HepG2 (cell line): ENCODE measurements around the gene PNKP. TPM values are rescaled to one million over a fixed set of nuclear protein-coding genes. Genes with fewer than 3 reads are reported as not detected.

Source experiments
- AGO1 ChIP-seq: fragments of 200-400 bp; formaldehyde crosslinking; IDR thresholded peaks from 2 replicates; pipeline ENCODE4 v1.6.1; 2017; ENCODE audit warnings: mild to moderate bottlenecking, low read depth, low read length, moderate library complexity; ENCODE audit not compliant: poor library complexity, severe bottlenecking
- ARID5B ChIP-seq: IDR thresholded peaks from 2 replicates; pipeline ENCODE4 v1.4.0; 2020; ENCODE audit warnings: mild to moderate bottlenecking, missing genetic modification reagents
- CREM ChIP-seq, 2 experiments: sonication (generic) in 1 of 2; formaldehyde crosslinking in 1 of 2; IDR thresholded peaks; 2 replicates each; pipeline versions ENCODE4 v1.4.0 to v1.6.1; 2016 to 2020; ENCODE audit warnings: antibody characterized with exemption in 1 of 2, mild to moderate bottlenecking in 1 of 2, missing genetic modification reagents in 1 of 2
- GATA4 ChIP-seq: sonication (generic); IDR thresholded peaks from 2 replicates; pipeline ENCODE4 v1.6.1; 2016; ENCODE audit warnings: antibody characterized with exemption, low read depth, borderline replicate concordance
- NFYB ChIP-seq: sonication (generic); formaldehyde crosslinking; IDR thresholded peaks from 2 replicates; pipeline ENCODE4 v1.4.0; 2020; ENCODE audit warnings: missing genetic modification reagents
- TCF12 ChIP-seq, 2 experiments: fragments of 450-650 bp in 1 of 2; sonication (generic) in 1 of 2; formaldehyde crosslinking in 1 of 2; IDR thresholded peaks; 2 replicates each; pipeline versions ENCODE4 v1.6.1 to v1.8.0; 2017 to 2022; ENCODE audit warnings: antibody characterized with exemption in 1 of 2, mild to moderate bottlenecking in 1 of 2, missing genetic modification reagents in 1 of 2, moderate library complexity in 1 of 2
- ZBTB8A ChIP-seq: sonication (generic); formaldehyde crosslinking; IDR thresholded peaks from 2 replicates; pipeline ENCODE4 v1.4.0; 2020; ENCODE audit warnings: mild to moderate bottlenecking, low read depth, missing genetic modification reagents, borderline replicate concordance
- ZGPAT ChIP-seq: IDR thresholded peaks from 2 replicates; pipeline ENCODE4 v1.6.1; 2016; ENCODE audit warnings: mild to moderate bottlenecking
- ZNF720 ChIP-seq: sonication (generic); formaldehyde crosslinking; IDR thresholded peaks from 2 replicates; pipeline ENCODE4 v1.4.0; 2020; ENCODE audit warnings: missing genetic modification reagents
- polyA plus RNA-seq, 8 experiments: library from polyadenylated mRNA; depleted of rRNA in 3 of 8; stranded (reverse) in 7 of 8; unstranded in 1 of 8; fragments of >200 nt; fragmentation: Illumina TruSeq in 4 of 8; extraction: Trizol in 4 of 8; gene quantifications; 2 replicates each; pipeline versions ENCODE4 v1.2.1 to v1.2.3, GENCODE V29; 2011 to 2016; ENCODE audit warnings: low read depth in 4 of 8, missing spikeins in 1 of 8, mixed read lengths in 1 of 8; ENCODE audit not compliant: insufficient read depth in 1 of 8
- total RNA-seq, 5 experiments: library from RNA; depleted of rRNA; stranded (reverse); fragments of >200 nt; fragmentation: Illumina TruSeq; extraction: Trizol; gene quantifications; 2 replicates each; pipeline ENCODE4 v1.2.3, GENCODE V29; 2016; ENCODE audit warnings: low read depth in 1 of 5

Gene PNKP
- total and polyA plus RNA-seq, 2 of the 13 experiments (the other 11 are each of a cell fraction or from before 2014, with no cell fraction given) = 12.7 to 27.1 TPM

GRCh38 chr19:49875857-49876421 is 8.6 kb upstream of the PNKP start (continued):
- TF ChIP-seq ARID5B (CRISPR knock-in tag) = peak; percentile 1; the same call in 1 of the 2 replicates
- TF ChIP-seq CREM (IDR thresholded peaks at IDR 0.05) = no peak
- TF ChIP-seq CREM (CRISPR knock-in tag; IDR thresholded peaks at IDR 0.05) = no peak
- TF ChIP-seq GATA4 = peak; percentile 24; the same call in 1 of the 2 replicates
- TF ChIP-seq TCF12 (IDR thresholded peaks at IDR 0.05) = no peak
- TF ChIP-seq TCF12 (CRISPR knock-in tag; IDR thresholded peaks at IDR 0.05) = 0 out of 2 replicates have a peak, but pooled peaks have one; percentile 10
- peak; percentile 35; the same call in 1 of the 2 replicates for TF ChIP-seq ZGPAT (CRISPR knock-in tag)
- peak; percentile 96; the same call in 1 of the 2 replicates for TF ChIP-seq ZBTB8A (CRISPR knock-in tag)
- peak; percentile 58 for TF ChIP-seq AGO1
- 0 out of 2 replicates have a peak, but pooled peaks have one; percentile 17 for TF ChIP-seq NFYB (CRISPR knock-in tag)
- no peak for TF ChIP-seq ZNF720 (CRISPR knock-in tag)
